ENCODE measurements around the gene NTNG1. TPM values are rescaled to one million over a fixed set of nuclear protein-coding genes. Genes with fewer than 3 reads are reported as not detected.

Gene NTNG1
- total and polyA plus RNA-seq, 9 donors = 0.28 to 9.1 (median 0.97) TPM

DNA sequence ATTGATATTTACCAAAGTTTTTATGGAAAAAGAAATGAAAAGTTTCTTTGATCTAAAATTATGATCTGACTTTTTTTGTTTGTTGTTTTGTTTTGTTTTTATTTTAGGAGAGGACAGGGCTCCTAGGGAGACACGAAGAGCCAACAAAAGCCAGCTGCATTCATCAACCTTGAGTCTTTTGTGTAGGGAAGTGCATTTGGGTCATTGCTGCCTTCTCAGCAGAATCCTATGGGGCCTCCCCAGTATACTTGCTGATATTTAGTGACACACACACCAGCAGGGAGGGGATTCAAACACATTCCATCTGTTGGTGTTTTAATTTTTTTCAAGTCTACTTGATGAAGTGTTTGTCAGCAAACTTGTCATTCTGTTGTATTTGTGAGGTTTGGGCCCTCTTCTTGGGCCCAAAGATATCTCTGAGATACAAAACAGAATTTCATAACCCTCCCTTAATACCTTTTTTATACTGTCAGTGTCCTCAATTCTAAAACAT is 203.5 kb downstream of the NTNG1 start:
- no peaks in the 10 kb centered on the region for H3K9me3 ChIP-seq
- H3K27me3 ChIP-seq = no peaks in the 10 kb centered on the region
- no peak for TF ChIP-seq EP300 (IDR thresholded peaks at IDR 0.05)
- H3K36me3 ChIP-seq = no peaks in the 10 kb centered on the region
- intact Hi-C loops (cut with DNase I) = no loop called here
- H3K4me3 ChIP-seq = no peak overlapping the region
- H3K4me1 ChIP-seq (ENCODE audit: insufficient read depth) = no peaks in the 10 kb centered on the region
- no peak overlapping the region for H3K27ac ChIP-seq
- 16 to 36% (median 21%) methylated on average over 1 of the region's 1 CpG for WGBS, 3 donors
- no peak for DNase-seq

GRCh38 chr1:107344836-107345235 is 204.0 kb downstream of the NTNG1 start:
- intact Hi-C loops (cut with DNase I) = no loop called here
- H3K4me1 ChIP-seq (ENCODE audit: insufficient read depth) = no peaks in the 10 kb centered on the region
- H3K4me3 ChIP-seq = no peak overlapping the region
- H3K9me3 ChIP-seq = no peaks in the 10 kb centered on the region
- DNase-seq = no peak
- no peaks in the 10 kb centered on the region for H3K27me3 ChIP-seq
- no peaks in the 10 kb centered on the region for H3K36me3 ChIP-seq
- no peak overlapping the region for H3K27ac ChIP-seq
- TF ChIP-seq CTCF (IDR thresholded peaks at IDR 0.05) (no peak), POLR2A (IDR thresholded peaks at IDR 0.05) (no peak), EP300 (IDR thresholded peaks at IDR 0.05) (no peak)
- 7 to 22% (median 9%) methylated on average over 3 of the region's 3 CpGs for WGBS, 3 donors

- H3K9me3 ChIP-seq = no peaks in the 10 kb centered on the region
- H3K4me3 ChIP-seq = no peak overlapping the region
- H3K4me1 ChIP-seq (ENCODE audit: insufficient read depth) = no peaks in the 10 kb centered on the region
- DNase-seq = no peak
- intact Hi-C loops (cut with DNase I) = no loop called here
- H3K36me3 ChIP-seq = no peaks in the 10 kb centered on the region
- no peak overlapping the region for H3K27ac ChIP-seq
- TF ChIP-seq CTCF (IDR thresholded peaks at IDR 0.05) (no peak), POLR2A (IDR thresholded peaks at IDR 0.05) (no peak), EP300 (IDR thresholded peaks at IDR 0.05) (no peak)
- H3K27me3 ChIP-seq = no peaks in the 10 kb centered on the region
Observed at GRCh38 chr1:107352850-107353249, 212.0 kb downstream of the NTNG1 start.

GRCh38 chr1:107357376-107357775 is 216.5 kb downstream of the NTNG1 start:
- no peak overlapping the region for H3K4me3 ChIP-seq
- intact Hi-C loops (cut with DNase I) = loop anchor here in 1 of 4 donors (5.0 kb wide), 1 partner anchor 475 kb away; no protein-coding TSS in a partner anchor
- WGBS, 3 donors = 8 to 16% (median 14%) methylated on average over 1 of the region's 1 CpG
- DNase-seq = no peak
- no peaks in the 10 kb centered on the region for H3K4me1 ChIP-seq (ENCODE audit: insufficient read depth)
- no peaks in the 10 kb centered on the region for H3K9me3 ChIP-seq
- H3K36me3 ChIP-seq = no peaks in the 10 kb centered on the region
- no peaks in the 10 kb centered on the region for H3K27me3 ChIP-seq
- TF ChIP-seq CTCF (IDR thresholded peaks at IDR 0.05) (no peak), POLR2A (IDR thresholded peaks at IDR 0.05) (no peak), EP300 (IDR thresholded peaks at IDR 0.05) (no peak)
- H3K27ac ChIP-seq = no peak overlapping the region

GRCh38 chr1:107358619-107359327 is 217.9 kb downstream of the NTNG1 start:
- WGBS, 3 donors = 34 to 55% (median 39%) methylated on average over 5 of the region's 5 CpGs
- no peaks in the 10 kb centered on the region for H3K4me1 ChIP-seq (ENCODE audit: insufficient read depth)
- DNase-seq = no peak
- H3K27me3 ChIP-seq = no peaks in the 10 kb centered on the region
- H3K27ac ChIP-seq = no peak overlapping the region
- no peaks in the 10 kb centered on the region for H3K9me3 ChIP-seq
- no peak overlapping the region for H3K4me3 ChIP-seq
- TF ChIP-seq CTCF (IDR thresholded peaks at IDR 0.05) = no peak
- TF ChIP-seq EP300 (IDR thresholded peaks at IDR 0.05) = no peak
- TF ChIP-seq POLR2A (IDR thresholded peaks at IDR 0.05) = no peak
- intact Hi-C loops (cut with DNase I) = loop anchor here in 1 of 4 donors (5.0 kb wide), 1 partner anchor 474 kb away; no protein-coding TSS in a partner anchor
- H3K36me3 ChIP-seq = no peaks in the 10 kb centered on the region

Measured in ovary (tissue), 9 donors.